EL (cell line): Measurements from ENCODE around the gene DGKD.
A peak's percentile ranks its signal among the peaks of the same experiment; 100 is the strongest.

ENCODE experiments used
- DNase-seq: peaks from one replicate; pipeline ENCODE4 v3.0.0-alpha.2; 2016

DGKD gene

GRCh38 chr2:233448220-233448559, 93.9 kb downstream of the DGKD start:
- DNase-seq: no peak

DNA sequence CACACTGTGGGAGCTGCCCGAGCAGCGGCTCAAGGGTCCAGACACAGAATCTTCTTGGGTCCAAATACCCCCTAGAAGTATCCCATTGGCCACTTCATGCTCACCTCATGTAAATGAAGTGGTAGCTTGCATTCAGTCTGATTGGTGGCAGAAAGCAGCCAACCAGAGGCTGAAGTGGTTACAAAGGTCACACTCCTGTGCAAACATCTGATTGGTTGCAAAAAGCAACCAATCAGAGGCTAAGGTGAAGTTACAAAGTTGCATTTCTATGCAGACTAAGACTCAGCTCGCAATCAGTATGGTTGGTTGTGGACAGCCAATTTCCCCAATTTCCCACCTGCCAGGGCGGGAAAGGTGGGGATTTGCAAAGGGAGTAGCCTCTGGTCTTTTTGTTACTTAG, 94.3 kb downstream of the DGKD start:
- no peak for DNase-seq

GRCh38 chr2:233449081-233449901, 95.0 kb downstream of the DGKD start:
- DNase-seq: peak; percentile 36

DNA sequence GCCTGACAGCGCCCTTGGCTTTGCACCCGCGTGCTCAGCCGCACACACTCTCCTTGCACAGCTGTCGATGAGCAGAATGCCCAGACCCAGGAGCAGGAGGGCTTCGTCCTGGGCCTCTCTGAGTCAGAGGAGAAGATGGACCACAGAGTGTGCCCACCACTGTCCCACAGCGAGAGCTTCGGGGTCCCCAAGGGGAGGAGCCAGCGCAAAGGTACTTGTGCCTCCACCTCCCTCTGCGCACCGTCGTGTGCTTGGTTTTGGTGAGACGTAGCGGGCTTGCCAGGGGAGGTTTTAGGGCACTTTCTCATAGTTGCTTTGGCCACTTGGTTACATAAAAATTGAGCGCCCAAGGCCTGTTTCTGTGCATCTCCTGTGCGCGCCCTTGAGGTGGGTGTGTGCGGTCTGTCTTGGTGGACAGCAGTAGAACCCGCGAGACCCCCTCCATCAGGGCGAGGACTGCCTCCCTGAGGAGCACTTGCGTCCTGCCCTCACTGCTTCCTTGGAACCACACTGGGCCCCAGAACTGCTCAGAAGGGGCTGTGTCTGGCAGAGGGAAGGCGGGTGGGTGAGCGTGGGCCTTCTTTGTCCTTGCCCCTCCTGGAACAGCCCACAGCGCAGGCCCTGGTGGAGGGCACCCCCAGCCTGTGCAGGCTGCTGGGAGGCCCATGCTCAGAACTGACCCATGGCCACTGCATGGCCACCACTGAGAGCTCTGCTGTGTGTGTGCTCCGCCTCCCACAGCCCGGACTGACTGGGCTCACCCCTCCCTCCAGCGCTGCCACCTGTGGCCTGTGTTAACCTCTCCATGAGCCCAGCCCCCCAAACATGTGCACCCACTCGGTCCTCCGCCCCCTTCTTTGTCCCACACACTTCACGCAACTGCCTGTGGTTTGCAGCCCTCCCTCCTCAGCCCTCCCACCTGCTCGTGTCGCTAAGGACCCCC, 95.9 kb downstream of the DGKD start:
- no peak for DNase-seq

DNA sequence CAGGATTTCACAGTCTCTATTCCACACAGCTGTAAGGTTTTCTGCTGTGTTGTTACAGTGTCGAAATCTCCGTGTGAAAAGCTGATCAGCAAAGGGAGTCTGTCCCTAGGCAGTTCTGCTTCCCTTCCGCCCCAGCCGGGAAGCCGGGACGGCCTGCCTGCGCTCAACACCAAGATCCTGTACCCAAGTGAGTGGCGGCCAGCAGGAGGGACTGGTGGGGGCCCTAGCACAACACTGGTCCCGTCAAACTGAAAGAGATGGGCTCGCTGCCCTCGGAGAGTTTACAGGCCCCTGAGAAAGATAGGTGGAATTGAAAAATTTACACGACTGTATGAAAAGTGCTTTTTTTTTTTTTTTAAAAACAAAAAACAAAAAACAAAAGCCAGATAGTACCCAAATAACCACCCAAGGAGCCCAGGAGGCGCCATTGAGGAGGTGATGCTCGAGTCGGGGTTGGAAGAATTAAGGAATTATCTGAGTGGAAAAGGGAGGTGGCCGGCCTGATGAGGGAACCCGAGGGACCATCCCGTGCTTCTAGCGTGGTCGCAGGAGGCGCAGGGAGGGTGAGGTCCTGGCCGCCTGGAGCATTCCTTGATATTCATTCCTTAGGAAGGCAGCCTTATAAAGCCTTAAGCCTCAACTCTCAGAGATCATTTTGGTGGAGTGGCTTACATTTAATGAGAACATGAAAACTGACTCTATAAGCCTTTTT, 96.7 kb downstream of the DGKD start:
- no peak for DNase-seq

GRCh38 chr2:233451950-233452349, 97.7 kb downstream of the DGKD start:
- no peak for DNase-seq

- no peak for DNase-seq
Measured at GRCh38 chr2:233453111-233453915, 99.0 kb downstream of the DGKD start.

GRCh38 chr2:233453916-233454315, 99.6 kb downstream of the DGKD start:
- no peak for DNase-seq

DNA sequence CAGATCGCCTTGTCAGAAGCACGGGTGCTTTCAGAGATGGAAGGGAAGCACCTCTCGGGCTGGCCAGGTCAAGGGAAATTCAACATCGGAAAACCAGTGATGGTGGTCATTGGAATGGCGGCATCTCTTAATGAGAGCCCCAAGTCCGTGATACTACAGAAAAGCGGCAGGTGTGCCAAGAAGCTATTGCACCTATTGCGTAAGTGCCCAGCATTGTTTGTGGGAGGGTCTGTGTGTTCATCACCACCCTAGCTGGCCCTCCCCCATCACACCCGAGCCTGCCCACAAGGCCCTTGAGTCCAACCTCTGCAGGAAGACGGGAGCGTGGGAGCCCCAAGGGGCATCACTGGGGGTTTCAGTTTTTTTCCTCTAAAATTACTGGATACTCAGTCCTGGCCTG, 100.7 kb downstream of the DGKD start:
- DNase-seq: no peak

DNA sequence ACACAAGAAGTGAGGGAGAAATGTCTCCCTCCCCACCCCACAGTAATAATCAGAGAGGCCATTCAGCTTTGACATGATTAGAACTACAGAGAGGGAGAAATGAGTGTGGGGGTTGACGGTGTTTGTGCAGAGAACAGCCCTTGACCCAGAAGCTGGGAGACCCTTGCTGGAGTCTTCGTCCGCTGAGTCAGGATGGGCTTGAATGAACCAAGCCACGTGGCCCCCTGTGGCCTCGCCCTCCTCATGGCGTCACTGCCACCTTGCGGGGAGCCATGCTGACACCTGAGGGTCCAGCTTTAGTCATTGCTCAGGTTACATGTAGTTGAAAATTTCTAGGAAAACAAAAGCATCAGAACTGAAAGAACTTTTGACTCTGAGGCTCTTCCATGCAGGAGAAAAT, 101.2 kb downstream of the DGKD start:
- DNase-seq: no peak

GRCh38 chr2:233456111-233456510, 101.8 kb downstream of the DGKD start:
- DNase-seq: no peak

DNA sequence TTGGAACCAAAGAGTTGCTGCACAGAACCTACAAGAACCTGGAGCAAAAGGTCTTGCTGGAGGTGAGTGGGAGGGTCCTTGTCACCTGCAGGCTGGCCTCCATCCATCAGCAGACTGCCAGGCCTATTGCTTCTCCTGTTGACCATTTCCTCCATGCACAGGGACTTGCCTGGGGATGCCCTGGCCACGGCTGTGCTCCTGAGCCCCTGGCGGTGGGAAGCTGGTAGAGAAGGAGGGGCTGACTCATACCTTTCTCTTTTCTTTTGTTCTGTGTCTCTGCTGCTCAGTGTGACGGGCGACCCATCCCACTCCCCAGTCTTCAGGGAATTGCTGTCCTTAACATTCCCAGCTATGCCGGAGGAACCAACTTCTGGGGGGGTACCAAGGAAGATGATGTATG, 102.6 kb downstream of the DGKD start:
- DNase-seq: no peak

- DNase-seq: no peak
Measured at GRCh38 chr2:233457356-233457755, 103.1 kb downstream of the DGKD start.

DNA sequence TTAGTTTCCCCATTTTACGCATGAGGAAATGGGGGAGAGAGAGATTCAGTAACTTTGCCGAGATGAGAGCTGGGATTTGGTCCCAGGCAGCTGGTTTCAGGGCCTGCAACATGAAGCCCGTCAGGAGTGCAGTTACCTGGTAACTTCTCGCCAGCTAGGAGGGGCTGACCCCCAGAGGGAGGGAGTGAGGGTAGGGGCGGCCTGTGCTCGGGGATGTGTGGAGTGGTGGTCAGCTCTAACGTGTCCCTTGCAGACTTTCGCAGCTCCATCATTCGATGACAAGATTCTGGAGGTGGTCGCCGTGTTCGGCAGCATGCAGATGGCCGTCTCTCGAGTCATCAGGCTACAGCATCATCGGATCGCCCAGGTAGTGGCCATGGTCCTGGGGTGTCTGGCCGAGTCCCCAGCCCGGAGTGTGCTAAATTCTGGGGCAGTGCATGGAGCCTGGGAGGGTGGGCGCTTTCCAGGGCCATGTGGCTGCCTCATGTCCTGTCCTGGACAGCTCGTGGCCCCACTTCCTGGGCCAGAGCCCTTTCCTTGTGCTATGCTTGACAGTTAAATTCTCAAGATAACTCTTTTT, 103.8 kb downstream of the DGKD start:
- no peak for DNase-seq

GRCh38 chr2:233458826-233459225, 104.5 kb downstream of the DGKD start:
- no peak for DNase-seq

GRCh38 chr2:233459426-233459825, 105.1 kb downstream of the DGKD start:
- DNase-seq: no peak

GRCh38 chr2:233460726-233461441, 106.6 kb downstream of the DGKD start:
- no peak for DNase-seq

DNA sequence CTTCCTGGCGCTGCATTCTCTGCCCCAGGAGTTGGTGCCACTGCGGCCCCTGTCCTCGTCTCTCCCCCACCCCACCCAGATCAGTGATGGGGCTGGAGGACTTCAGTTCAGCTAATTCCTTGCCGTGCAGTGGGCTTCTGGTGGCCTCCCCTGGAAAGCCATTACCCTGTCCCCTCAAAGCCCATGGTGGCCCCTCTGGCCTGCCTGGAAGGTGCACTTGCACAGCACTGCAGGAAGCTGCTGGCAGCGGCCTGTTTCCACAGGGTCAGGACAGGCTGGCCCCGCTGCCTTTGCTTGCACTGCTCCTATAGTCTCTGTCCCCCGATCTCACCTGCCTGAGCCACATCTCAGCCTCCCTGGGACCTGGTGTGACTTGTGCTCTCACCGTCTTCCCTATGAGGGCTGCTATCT, 107.2 kb downstream of the DGKD start:
- DNase-seq: no peak

DNA sequence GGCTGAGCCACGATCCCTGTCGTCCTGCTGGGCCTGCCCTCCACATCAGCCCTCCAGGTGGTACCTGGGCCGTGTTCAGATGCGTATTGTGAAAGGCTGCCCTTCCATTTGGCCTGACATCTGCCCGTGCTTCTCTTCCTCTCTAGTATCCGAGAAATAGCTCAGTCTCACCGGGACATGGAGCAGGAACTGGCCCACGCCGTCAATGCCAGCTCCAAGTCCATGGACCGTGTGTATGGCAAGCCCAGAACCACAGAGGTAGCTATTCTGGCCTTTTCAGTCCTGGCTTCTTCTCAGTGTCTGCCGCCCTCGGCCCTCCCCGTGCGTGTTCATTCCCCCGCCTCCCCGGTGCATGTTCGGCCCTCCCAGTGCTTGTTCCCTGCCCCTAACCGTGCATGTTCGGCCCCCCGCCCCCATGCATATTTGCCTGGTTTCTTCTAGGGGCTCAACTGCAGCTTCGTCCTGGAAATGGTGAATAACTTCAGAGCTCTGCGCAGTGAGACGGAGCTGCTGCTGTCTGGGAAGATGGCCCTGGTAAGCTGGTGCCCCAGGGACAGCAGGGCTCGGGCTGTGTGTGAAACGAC, 108.0 kb downstream of the DGKD start:
- DNase-seq: no peak

DNA sequence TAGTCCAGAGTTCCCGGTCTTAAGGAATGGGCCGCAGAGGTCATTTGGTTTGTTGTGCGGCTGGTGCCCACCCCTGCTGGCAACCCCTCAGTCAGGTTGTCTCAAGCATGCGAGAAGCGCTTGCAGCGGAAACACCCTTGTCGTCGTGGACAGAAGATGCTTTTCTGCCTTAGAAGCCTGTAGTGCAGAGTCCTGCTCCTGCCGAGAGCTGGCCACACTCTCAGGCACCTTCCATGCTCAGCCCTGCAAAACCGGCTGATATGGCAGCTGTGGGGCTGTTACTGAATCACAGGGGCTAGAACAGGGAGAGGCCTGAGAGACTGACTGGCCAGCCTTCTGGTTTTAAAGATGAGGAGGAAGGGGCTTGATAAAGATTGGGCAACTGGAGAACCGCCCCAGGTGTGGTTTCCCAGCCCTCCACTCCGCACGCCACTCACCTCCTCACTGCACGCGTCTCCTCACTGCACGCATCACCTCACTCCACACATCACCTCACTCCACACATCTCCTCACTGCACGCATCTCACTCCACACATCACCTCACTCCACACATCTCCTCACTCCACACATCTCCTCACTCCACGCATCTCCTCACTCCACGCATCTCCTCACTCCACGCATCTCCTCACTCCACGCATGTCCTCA, 108.7 kb downstream of the DGKD start:
- DNase-seq: no peak

- no peak for DNase-seq
Measured at GRCh38 chr2:233463586-233463985, 109.3 kb downstream of the DGKD start.
